T follicular helper cell (primary cell): ENCODE data around the gene PAIP2.
"Not testable (repeated sequence)": the region's sequence is repeated elsewhere in the genome, so short reads cannot be mapped to it uniquely, and the experiment has no call there.

ENCODE experiments used
- DNase-seq: peaks from one replicate; pipeline ENCODE4 v3.0.0-alpha.2; 2020; ENCODE audit warnings: low read depth

PAIP2 gene

GRCh38 chr5:139392324-139392677 lies 50.6 kb downstream of the PAIP2 start:
- no peak for DNase-seq

GRCh38 chr5:139392678-139393496 lies 51.2 kb downstream of the PAIP2 start:
- DNase-seq = peak; percentile 60

DNA sequence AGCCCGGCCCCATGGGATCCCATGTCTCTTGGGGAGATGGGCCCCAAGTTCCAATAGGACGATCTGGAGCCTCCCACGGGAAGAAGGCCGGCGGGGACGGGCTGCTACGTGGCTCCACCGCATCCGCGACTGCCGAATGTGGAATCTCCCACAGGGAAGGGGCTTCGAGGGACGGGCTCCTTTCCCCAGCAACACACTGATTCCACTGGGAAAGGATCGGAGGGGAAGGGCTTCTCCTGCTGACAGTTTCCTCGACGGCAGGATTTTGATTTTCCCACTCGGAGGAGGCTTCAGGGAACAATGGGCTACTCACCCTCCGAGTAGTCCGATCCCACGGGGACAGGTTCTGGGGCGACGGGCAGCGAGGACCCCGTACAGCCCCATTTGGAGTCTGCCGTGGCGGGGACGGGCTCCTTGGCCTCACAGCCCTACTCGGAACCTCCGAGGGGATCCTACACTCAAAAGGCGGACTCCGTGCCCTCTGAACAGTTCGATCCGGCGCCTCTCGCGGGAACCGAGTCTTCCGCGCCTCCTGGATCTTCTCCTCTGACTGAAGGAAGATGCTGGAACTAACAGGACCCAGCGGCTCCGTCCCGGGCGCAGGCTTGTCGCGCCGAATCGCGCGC lies 52.0 kb downstream of the PAIP2 start:
- no peak for DNase-seq

GRCh38 chr5:139394123-139394653 lies 52.5 kb downstream of the PAIP2 start:
- peak; percentile 38 for DNase-seq

DNA sequence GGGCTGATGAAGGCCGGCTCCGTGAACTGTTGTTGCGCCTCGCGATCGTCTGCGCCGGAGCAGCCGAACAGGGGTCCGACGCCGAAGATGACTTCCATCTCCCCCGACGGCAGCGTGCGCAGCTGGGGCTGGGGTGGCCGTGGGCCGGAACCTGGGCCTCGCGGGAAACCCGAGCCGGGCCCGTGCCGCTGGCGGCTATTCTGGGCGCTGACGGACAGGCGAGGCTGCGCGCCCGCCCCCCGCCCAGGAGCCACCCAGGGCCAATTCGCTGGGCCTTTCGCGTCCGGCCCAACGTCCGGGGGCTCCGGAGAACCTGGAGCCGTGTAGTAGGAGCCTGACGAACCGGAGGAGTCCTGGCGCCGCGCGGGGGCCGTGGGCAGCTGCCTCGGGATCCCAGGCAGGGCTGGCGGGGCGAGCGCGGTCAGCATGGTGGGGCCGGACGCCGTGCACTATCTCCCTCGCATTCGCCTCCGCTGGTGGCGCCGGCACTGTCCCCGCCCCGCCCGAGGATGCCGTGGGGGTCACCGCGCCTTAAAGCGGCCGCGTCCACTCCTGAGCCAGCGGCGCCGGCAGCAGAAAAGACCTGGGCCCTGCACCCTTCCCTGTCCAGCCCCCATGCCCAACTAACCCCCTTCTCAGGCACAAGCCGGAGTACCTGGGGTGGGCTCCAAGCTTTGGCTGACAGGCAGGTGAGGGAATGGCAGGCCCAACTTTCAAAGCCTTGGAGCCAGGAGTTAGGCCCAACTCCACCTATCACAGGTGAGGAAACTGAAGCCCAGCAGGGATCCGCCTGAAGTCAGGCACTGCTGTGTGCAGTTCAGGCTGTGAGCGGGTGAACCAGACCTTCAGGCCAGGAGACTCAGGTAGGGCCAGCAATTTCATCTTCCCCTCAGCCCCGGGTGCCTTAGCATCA lies 53.3 kb downstream of the PAIP2 start, which contains the start of gene PROB1:
TSS of gene PROB1 (minus strand) at position 451 of the 913 bp plus-strand sequence. CDS start at position 428, 23 bp downstream.
- no peak for DNase-seq

DNA sequence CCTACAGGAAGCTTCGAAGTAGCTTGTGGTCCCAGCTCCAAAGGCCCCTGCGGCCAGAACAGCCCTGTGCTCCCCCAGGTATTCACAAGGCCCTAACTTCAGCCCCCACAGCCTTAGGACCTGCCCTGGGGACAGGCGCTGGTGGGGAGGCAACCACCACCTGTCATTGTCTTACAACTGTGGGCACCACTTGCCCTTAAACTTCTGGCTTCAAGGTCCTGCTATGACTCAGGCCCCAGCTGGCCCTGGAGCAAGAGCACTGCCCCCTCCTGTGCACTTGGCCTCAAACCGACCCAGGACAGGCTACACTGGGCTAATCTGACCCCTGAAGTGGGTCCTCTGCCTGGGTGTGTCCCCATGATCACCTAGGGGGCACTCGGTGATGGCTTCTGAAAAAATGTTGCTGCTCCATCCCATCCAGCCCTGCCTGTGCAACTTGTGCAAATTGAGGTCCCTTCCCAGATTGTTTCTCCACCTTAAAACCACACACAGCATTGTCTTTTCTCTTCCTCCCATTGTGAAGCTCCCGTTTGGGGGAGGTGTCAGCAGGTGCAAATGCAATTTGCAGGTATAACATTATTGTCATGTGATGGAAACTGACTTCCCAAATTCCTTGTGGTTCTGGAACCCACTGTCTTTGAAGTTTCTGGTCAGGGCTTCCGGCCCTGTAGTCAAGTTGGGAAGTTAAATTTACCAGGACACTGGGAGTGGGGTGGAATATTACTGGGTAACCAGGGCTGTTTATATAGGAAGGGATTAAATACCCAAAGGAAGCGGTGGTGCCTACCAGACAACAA lies 54.4 kb downstream of the PAIP2 start:
- no peak for DNase-seq

GRCh38 chr5:139396691-139397090 lies 55.0 kb downstream of the PAIP2 start:
- DNase-seq = no peak

DNA sequence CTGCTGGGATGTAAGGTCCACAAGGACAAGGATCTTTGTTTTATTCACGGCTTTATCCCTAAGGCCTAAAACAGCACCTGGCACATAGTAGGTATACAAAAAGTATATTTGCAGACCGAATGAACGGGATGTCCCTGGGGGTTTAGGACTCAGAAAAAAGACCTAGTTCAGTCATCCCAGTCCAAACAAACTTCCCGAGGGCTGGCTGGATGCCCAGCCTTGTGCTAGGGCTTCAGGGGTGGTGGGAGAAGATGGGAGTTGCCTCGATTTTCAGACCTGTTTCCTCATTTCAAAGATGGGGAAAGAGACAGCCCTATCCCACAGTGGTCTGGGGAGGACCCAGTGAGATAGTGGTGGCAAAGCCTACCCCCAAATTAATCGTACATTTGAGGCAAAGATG lies 56.3 kb downstream of the PAIP2 start:
- DNase-seq = no peak

DNA sequence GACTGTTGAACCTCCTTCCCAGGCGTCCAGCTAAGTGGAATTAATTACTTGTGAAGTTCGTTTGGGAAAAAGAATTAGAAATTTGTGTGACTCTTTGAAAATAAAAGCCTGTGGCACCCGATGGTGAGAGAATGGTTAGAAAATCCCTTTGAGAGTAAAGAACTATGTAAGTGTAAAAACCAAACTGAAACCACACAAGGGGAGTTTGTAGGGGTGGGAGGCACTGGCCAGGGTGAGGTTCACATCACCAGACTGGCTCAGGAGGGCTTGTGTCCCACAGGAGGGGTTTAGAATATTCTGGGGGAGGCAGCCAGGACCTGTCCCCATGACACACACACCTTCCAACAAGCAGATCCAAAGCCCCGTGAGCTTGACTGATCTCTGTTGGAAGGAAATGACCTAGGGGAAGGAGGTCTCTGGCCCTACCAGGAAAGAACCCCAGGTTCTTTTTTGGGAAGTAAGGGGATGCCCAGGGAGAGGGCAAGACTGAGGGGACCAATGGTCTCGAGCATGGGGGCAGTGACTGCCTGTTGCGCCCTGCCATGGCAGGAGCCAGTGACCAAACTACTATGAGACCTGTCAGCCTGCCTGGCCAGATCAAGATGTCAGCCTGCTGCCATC lies 58.0 kb downstream of the PAIP2 start:
- DNase-seq = no peak

DNA sequence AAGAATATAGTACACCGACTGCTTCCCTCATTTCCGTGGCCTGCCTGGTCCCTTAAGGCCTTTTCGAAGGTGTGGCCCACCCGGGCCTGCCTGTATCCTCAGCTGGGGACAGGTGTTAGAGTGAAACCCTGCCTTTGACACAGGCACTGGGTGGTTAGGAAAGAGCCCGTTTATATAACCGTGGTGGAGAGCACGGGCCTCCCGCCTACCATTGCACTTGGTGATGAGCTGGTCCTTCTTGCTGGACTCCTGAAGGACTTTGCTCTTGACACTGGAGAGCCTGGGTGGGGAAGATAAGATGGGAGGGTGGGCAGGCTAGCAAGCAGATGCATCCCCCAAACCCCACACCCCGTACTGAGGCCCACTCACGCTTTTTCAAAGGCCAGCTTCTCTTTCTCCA lies 59.9 kb downstream of the PAIP2 start:
- DNase-seq = no peak

- no peak for DNase-seq
Measured at GRCh38 chr5:139402561-139403158, 61.0 kb downstream of the PAIP2 start.

DNA sequence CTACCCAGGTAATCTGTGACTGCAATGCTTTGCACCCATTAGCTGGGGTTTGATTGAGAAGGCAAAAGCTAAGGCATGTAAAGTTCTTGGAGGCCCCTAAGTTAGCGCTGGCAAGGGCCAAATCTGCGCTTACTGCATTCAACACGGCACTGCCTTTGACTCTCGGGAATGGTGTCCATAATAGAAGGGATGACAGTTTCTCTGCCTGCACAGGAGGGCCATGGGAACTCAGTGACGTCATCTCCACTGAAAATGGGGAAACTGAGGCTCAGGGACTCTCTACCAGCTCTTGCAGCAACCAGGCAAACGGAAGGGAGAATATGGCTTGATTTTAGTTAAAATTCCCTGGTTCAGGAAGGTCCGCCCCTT lies 61.7 kb downstream of the PAIP2 start:
- no peak for DNase-seq

DNA sequence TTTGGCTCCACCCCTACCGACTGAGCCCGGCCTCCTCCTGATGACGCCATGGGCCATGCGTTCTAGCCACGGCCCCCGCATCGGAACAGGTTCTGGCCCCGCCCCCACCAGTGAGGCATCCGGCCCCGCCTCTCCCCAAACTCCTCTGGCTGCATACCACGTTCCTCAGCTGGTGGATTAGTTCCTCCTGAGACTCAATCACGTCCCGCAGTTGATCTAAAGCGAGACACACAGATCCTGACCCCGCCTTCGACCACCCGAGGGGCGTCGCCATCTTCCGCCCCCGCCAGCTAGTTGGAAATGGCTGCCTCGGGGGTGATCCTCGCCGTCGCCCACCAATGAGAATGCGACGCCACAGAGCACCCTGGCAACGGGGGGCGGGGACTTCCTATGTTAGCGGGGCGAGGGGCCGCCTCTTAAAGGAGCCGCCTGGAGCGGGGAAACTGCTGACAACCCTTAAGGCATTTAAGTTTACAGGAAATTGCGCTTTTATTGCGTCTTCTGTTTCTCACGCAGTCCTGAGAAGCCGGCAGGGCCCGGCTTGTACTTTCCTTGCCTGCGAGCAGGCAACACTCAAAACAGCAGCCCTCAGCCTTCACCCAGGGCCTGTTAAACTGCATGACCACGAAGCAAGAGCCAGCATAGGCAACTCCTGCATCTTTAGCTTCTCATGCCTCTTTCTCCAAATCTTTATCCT lies 62.3 kb downstream of the PAIP2 start, which contains the start of gene SPATA24:
TSS of gene SPATA24 (minus strand) at position 303 of the 697 bp plus-strand sequence. CDS start at position 274, 29 bp downstream.
- peak; percentile 96 for DNase-seq

DNA sequence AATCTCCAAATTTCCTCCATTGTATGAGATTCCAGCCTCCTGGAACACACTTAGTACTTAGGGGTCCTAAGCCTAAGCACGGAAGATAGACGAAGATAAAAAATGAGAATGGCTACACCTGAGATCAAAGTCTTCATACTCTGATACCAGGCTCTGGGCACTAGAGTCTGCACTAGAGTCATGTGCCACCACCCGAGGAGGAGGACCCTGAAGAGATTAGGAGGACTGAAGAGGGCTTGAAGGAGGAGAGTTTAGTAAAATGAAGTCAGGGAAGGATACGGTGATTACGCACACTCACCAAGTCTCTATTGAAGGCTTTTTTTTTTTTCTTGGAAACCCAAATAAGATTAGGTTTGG lies 62.8 kb downstream of the PAIP2 start:
- no peak for DNase-seq

- no peak for DNase-seq
Measured at GRCh38 chr5:139406963-139407362, 65.3 kb downstream of the PAIP2 start.

DNA sequence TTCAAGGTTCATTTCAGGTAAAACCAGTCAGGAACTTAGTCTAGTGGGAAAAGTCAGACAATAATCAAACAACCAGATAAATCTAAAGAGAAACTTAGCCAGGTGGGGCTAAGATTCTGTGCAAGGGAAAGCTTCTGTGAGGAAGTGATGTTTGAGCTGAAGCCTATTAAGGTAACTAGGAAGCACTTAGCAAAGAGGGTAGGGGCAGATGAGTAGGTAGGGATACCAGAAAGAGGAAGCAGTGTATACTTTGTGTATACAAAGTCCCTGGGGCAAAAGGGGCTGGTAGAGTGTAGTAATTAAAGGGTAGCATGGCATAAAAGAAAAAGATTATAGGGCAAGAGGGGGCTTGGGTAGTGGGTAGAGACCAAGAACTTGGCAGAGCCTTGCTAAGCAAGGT lies 65.9 kb downstream of the PAIP2 start:
- no peak for DNase-seq

GRCh38 chr5:139408191-139408590 lies 66.5 kb downstream of the PAIP2 start:
- DNase-seq = no peak

- DNase-seq = not testable (repeated sequence)
Measured at GRCh38 chr5:139409116-139409515, 67.5 kb downstream of the PAIP2 start.

DNA sequence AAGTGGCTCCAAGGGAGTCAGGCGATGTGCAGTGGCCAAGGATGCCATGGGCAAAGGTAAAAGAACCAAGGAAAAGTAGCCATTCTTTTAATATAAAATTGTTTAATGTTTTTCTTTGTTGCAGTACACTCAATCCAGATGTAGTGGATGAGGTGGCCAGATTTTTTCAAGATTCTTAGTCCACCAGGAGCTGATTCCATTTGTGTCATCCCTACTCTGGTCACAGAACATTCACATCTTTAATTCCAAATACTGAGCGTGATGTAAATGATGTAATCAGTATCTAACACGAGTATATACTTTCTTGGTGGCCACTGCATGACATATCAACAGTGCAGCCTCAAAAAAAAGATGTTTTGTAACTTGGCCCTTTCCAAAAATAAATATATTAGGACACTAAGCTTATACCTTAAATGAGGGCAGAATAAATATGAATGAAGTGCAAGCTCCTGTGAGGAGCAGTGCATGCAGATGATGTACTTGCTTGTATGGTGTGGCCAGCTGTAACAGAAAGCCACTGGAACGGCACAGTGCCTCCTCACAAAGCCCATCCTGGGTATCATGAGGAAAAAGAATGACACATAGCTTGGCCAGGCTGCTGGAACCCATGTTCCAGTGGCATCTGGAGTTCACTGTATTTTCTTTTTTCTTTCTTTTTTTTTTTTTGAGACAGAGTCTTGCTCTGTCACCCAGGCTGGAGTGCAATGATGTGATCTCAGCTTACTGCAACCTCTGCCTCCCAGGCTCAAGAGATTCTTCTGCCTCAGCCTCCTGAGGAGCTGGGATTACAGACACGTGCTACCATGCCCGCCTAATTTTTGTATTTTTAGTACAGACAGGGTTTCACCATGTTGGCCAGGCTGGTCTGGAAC lies 68.7 kb downstream of the PAIP2 start:
- DNase-seq = no peak
